Mesodermal cell (in vitro differentiated cells): Measurements from ENCODE around the gene LIMS2.

Source experiments
- H3K27ac ChIP-seq: 2 replicates; pipeline ENCODE4 v1.7.0; 2013; ENCODE audit warnings: mild to moderate bottlenecking, low read depth, low read length, moderate library complexity; ENCODE audit not compliant: severe bottlenecking
- H3K36me3 ChIP-seq: 2 replicates; pipeline ENCODE4 v1.7.1; 2013; ENCODE audit warnings: mild to moderate bottlenecking, low read length, moderate library complexity; ENCODE audit not compliant: control insufficient read depth, insufficient read depth
- H3K4me1 ChIP-seq: one replicate; pipeline ENCODE4 v1.7.1; 2013; ENCODE audit warnings: mild to moderate bottlenecking, low read length; ENCODE audit not compliant: insufficient read depth, control insufficient read depth, poor library complexity, severe bottlenecking
- H3K4me3 ChIP-seq: 2 replicates; pipeline ENCODE4 v1.7.0; 2013; ENCODE audit warnings: low read length, control low read depth, mild to moderate bottlenecking; ENCODE audit not compliant: insufficient read depth, poor library complexity, severe bottlenecking; ENCODE audit errors: extremely low read depth
- H3K9me3 ChIP-seq: 2 replicates; pipeline ENCODE4 v1.7.1; 2013; ENCODE audit warnings: mild to moderate bottlenecking, low read length, moderate library complexity; ENCODE audit not compliant: control insufficient read depth
- WGBS, 2 experiments: methylation state at CpG; one replicate each; pipeline ENCODE4 v1.1.5; 2013; ENCODE audit warnings: missing lambda C conversion rate in 2 of 2; ENCODE audit not compliant: insufficient coverage in 2 of 2; 5-methylcytosine and 5-hydroxymethylcytosine counted together

The LIMS2 gene

DNA sequence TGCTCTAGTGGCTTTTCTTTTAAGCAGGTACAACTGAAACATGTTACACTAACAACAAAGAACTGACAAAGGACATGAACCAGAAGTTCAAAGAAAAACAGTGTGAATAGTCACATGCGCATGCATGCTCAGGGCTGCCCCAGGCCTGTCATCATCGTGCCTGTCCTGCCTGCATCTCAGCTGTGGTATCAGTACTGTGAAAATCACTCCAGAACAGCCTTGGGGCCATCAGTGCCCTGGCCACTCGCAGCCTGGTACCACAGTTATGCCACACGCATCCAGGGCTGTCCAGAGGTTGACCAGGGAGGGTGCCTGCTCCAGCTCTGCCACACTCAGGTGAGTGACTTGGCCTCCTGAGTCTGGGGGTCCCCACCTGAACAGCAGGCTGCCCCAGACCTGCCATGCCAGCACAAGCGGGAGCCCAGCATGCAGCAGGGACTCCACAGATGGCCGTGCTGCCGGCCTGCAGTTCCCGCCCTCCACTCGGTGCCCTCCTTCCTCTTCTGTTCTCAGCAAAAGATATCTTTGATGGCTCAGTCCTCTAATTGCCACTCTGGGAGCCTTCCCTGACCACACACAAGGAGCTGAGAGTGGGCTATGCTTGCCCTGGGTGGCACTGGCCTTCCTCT is 12.3 kb downstream of the LIMS2 start:
- Histone ChIP-seq H3K9me3 (no peaks in the 10 kb centered on the region), H3K4me3 (no peak overlapping the region), H3K27ac (no peak overlapping the region), H3K4me1 (peaks cover 27% of the 10 kb centered on the region), H3K36me3 (peaks cover 5% of the 10 kb centered on the region)
- WGBS, 2 experiments, result 74 to 81% methylated on average over 9 of the region's 9 CpGs

DNA sequence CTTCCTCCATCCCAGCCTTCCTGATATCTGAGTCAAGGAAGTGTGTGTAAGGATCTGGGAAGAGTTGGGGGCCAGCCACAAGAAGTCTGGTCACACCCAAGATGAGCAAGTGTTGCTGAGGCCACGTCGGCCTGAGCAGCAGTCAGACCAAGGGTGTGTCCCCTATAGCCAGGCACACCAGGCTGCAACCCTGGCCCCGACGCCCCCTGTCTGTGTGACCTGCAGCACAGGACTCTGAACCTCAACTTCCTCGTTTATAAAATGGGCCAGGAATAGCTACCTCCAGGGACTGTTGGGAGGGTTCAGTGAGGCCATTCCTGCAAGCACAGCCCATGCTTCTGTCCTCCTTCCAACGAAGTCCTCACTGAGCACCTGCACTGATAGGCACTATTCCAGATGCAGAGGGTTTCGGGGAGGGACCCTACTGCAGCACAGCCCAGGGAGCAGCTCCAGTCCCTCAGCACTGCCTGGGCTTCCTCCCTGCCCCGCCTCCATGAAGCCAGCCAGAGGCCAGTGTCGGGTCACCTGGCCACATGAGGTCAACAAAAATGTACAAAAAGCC is 13.3 kb downstream of the LIMS2 start:
- 86 to 89% methylated on average over 9 of the region's 9 CpGs for WGBS, 2 experiments
- H3K9me3 ChIP-seq, result no peaks in the 10 kb centered on the region
- H3K36me3 ChIP-seq, result peaks cover 5% of the 10 kb centered on the region
- H3K4me1 ChIP-seq, result peaks cover 27% of the 10 kb centered on the region
- peak overlapping the region; percentile 62 for H3K27ac ChIP-seq
- H3K4me3 ChIP-seq, result no peak overlapping the region

- Histone ChIP-seq H3K9me3 (no peaks in the 10 kb centered on the region), H3K4me3 (no peak overlapping the region), H3K4me1 (peaks cover 27% of the 10 kb centered on the region), H3K27ac (peak overlapping the region; percentile 64), H3K36me3 (peaks cover 5% of the 10 kb centered on the region)
- 88 to 94% methylated on average over 14 of the region's 14 CpGs for WGBS, 2 experiments
These were observed 14.2 kb downstream of the LIMS2 start for GRCh38 chr2:127661072-127661649.

- Histone ChIP-seq H3K27ac (no peak overlapping the region), H3K9me3 (no peaks in the 10 kb centered on the region), H3K36me3 (peaks cover 5% of the 10 kb centered on the region), H3K4me1 (peaks cover 27% of the 10 kb centered on the region), H3K4me3 (no peak overlapping the region)
- 96 to 97% methylated on average over 9 to 10 of the region's 10 CpGs for WGBS, 2 experiments
These were observed 15.1 kb downstream of the LIMS2 start for GRCh38 chr2:127660291-127660578.

DNA sequence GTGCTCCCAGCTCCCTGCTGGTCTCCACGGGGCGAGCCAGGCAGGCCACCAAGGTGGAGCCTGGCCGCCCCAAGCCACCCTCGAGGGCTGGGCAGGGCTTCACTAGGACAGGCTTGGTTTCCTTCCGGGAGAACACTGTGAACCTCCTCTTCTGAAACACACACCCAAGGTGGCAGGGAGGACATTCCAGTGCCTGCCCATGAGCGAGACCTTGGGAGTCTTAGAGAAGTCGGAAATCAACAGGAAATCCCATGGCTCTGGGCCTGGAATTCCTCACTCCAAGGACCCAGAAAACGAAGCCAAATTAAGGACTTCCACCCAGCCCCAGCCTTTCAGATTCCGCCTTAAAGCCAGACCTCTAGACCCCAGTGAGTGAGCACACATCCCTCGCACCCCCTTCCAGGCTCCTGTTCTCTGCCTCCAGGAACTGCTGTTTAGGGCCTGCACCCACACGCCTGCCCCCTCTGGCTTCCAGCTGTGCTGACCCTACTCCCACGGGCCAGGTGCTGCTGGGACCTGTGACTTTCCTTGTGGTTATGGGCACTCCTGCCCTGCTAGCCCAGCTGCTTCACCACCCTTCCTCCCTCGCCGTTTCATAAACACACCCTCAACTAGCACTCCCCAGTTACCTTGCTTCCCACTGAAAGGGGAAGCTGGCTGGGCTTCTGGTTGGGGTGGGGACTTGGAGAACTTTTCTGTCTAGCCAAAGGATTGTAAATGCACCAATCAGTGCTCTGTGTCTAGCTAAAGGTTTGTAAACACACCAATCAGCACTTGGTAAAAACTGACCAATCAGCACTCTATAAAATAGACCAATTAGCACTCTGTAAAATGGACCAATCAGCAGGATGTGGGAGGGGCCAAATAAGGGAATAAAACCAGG is 15.7 kb downstream of the LIMS2 start:
- H3K4me1 ChIP-seq, result peaks cover 25% of the 10 kb centered on the region
- H3K9me3 ChIP-seq, result no peaks in the 10 kb centered on the region
- peaks cover 5% of the 10 kb centered on the region for H3K36me3 ChIP-seq
- WGBS, 2 experiments, result 95 to 96% methylated on average over 10 to 11 of the region's 14 CpGs
- H3K27ac ChIP-seq, result no peak overlapping the region
- no peak overlapping the region for H3K4me3 ChIP-seq

GRCh38 chr2:127658641-127659407 is 16.5 kb downstream of the LIMS2 start:
- no peak overlapping the region for H3K27ac ChIP-seq
- no peaks in the 10 kb centered on the region for H3K9me3 ChIP-seq
- peaks cover 5% of the 10 kb centered on the region for H3K36me3 ChIP-seq
- 91 to 95% methylated on average over 18 to 20 of the region's 20 CpGs for WGBS, 2 experiments
- H3K4me3 ChIP-seq, result no peak overlapping the region
- H3K4me1 ChIP-seq, result peaks cover 20% of the 10 kb centered on the region

DNA sequence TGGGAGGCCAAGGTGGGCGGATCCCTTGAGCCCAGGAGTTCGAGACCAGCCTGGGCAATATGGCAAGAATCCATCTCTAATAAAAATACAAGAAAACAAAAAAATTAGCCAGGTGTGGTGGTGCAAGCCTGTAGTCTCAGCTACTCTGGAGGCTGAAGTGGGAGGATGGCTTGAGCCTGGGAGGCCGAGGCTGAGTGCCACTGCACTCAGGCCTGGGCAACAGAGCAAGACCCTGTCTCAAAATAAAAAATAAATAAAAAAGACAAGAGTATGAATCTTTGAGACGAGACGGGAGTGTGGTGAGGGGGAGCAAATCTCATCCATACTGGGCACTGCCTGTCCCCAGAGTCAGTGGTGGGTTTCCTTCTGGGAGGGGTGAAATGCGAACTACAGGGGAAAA is 17.2 kb downstream of the LIMS2 start:
- Histone ChIP-seq H3K4me3 (no peak overlapping the region), H3K36me3 (peaks cover 5% of the 10 kb centered on the region), H3K4me1 (peaks cover 16% of the 10 kb centered on the region), H3K9me3 (no peaks in the 10 kb centered on the region), H3K27ac (no peak overlapping the region)
- 100% methylated on average over 1 to 3 of the region's 6 CpGs for WGBS, 2 experiments

- Histone ChIP-seq H3K9me3 (no peaks in the 10 kb centered on the region), H3K27ac (no peak overlapping the region), H3K4me3 (no peak overlapping the region), H3K36me3 (peaks cover 5% of the 10 kb centered on the region), H3K4me1 (peaks cover 17% of the 10 kb centered on the region)
- WGBS, 2 experiments, result 95 to 96% methylated on average over 16 to 17 of the region's 17 CpGs
These were observed 18.1 kb downstream of the LIMS2 start for GRCh38 chr2:127657232-127657595.

GRCh38 chr2:127656569-127657231 is 18.6 kb downstream of the LIMS2 start:
- no peaks in the 10 kb centered on the region for H3K9me3 ChIP-seq
- peaks cover 5% of the 10 kb centered on the region for H3K36me3 ChIP-seq
- peaks cover 13% of the 10 kb centered on the region for H3K4me1 ChIP-seq
- H3K27ac ChIP-seq, result no peak overlapping the region
- 86 to 94% methylated on average over 15 of the region's 15 CpGs for WGBS, 2 experiments
- no peak overlapping the region for H3K4me3 ChIP-seq
